Measurements from ENCODE around the gene DHDDS. TPM values are rescaled to one million over a fixed set of nuclear protein-coding genes. Genes with fewer than 3 reads are reported as not detected.

The DHDDS gene
- total RNA-seq, 1 donor from 2014 or later, result 37.2 TPM

DNA sequence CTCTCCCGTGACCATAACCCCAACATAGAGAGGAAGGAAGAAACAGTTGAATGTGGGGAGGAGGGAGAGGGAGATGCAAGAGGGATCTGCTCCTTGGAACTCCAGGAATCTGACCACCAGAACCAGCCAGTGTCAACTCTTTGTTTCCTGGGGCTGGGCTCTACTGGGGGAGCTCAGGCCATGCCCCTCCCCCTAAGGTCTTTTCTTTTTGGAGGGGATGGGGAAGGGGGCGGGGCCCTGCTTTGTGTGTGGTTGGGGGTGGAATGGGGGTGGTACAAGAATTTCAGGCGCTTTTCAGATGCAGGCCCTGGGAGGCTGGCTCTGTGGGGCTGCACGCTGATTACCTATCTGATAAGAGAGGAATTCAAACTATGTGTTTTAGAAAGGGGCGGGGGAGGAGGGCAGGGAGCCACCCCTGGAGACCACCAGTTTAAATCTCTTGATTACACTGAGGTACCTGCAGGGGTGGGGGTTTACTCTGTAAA, 13.2 kb upstream of the DHDDS start:
- TF ChIP-seq, protein P1, sequence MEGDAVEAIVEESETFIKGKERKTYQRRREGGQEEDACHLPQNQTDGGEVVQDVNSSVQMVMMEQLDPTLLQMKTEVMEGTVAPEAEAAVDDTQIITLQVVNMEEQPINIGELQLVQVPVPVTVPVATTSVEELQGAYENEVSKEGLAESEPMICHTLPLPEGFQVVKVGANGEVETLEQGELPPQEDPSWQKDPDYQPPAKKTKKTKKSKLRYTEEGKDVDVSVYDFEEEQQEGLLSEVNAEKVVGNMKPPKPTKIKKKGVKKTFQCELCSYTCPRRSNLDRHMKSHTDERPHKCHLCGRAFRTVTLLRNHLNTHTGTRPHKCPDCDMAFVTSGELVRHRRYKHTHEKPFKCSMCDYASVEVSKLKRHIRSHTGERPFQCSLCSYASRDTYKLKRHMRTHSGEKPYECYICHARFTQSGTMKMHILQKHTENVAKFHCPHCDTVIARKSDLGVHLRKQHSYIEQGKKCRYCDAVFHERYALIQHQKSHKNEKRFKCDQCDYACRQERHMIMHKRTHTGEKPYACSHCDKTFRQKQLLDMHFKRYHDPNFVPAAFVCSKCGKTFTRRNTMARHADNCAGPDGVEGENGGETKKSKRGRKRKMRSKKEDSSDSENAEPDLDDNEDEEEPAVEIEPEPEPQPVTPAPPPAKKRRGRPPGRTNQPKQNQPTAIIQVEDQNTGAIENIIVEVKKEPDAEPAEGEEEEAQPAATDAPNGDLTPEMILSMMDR (IDR thresholded peaks at IDR 0.05), result no peak
- H3K36me3 ChIP-seq, result no peaks in the 10 kb centered on the region
- no peaks in the 10 kb centered on the region for H3K9me3 ChIP-seq
- H3K27me3 ChIP-seq (ENCODE audit: low read depth), result peaks cover 34% of the 10 kb centered on the region
- ATAC-seq, result no peak
- no peak overlapping the region for H3K4me3 ChIP-seq
- no peak for DNase-seq
- no peaks in the 10 kb centered on the region for H3K4me1 ChIP-seq
- intact Hi-C loops (cut with DNase I), result no loop called here
- H3K27ac ChIP-seq, result no peak overlapping the region

DNA sequence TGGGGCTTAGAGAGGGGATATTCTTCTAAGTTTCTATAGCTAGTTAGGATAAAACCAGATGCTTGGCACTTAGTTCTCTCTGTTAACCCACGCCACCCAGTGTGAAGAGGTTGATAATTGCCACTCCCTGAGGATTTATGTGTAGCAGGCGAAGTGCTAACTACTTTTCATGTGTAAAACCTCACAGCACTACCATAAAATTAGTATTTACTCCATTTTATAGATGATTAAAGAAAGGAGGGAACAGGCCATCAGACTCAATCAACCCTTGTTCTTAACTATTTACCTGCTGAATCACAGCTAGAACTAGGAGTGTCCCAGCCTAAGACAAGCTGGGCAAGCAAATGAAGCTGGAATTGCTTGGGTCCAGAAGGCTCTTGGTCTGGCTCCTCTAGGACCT, 12.6 kb upstream of the DHDDS start:
- DNase-seq (no peak), ATAC-seq (no peak)
- no peaks in the 10 kb centered on the region for H3K9me3 ChIP-seq
- peaks cover 28% of the 10 kb centered on the region for H3K27me3 ChIP-seq (ENCODE audit: low read depth)
- intact Hi-C loops (cut with DNase I), result no loop called here
- H3K27ac ChIP-seq, result no peak overlapping the region
- TF ChIP-seq, protein P1 (IDR thresholded peaks at IDR 0.05), result no peak
- H3K36me3 ChIP-seq, result no peaks in the 10 kb centered on the region
- H3K4me3 ChIP-seq, result no peak overlapping the region
- no peaks in the 10 kb centered on the region for H3K4me1 ChIP-seq

DNA sequence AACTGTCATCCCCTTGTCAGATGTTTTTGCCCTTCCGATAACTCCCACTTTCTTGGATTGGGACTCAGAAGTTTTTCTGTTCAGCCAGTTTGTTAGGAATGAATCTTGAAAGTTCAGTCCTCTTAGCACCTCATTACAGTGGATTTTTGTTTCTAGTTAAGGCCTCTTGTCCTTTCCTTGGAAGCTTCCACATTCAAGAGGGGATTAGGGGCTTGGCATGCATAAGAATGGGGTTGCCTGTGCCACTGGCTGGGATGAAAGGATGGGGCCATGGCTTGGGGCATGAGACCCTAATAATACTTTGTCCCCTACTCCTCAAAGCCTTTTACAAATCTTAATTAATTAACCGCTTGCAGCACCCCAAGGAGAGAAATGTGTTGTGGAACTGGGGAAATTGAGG, 2.4 kb upstream of the DHDDS start:
- ATAC-seq (no peak), DNase-seq (no peak)
- TF ChIP-seq, protein P1 (IDR thresholded peaks at IDR 0.05), result no peak
- Histone ChIP-seq H3K27ac (no peak overlapping the region), H3K27me3 (ENCODE audit: low read depth) (peaks cover 6% of the 10 kb centered on the region), H3K4me3 (no peak overlapping the region), H3K36me3 (peaks cover 11% of the 10 kb centered on the region), H3K9me3 (no peaks in the 10 kb centered on the region), H3K4me1 (peaks cover 20% of the 10 kb centered on the region)
- intact Hi-C loops (cut with DNase I), result no loop called here

DNA sequence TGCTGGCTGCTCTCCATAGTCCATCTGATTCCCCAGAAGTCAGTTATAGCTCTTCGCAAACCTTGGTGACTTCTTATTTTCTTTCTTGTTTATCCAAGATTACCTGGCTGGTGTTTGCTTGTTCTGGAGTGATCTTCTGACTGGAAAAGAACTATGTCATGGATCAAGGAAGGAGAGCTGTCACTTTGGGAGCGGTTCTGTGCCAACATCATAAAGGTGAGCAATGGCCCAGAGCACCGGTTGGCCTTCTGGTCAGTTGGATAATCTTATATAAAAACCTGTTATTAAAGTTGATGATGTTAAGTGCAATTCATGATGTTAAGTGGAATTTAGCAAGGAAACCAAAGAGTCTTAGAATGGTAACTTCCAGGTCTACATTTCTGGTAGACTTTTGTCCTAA, 672 bp downstream of the DHDDS start:
- DNase-seq (no peak), ATAC-seq (no peak)
- H3K9me3 ChIP-seq, result no peaks in the 10 kb centered on the region
- peak overlapping the region; percentile 80 for H3K27ac ChIP-seq
- H3K4me3 ChIP-seq, result peak overlapping the region; percentile 80
- intact Hi-C loops (cut with DNase I), result no loop called here
- no peaks in the 10 kb centered on the region for H3K27me3 ChIP-seq (ENCODE audit: low read depth)
- H3K36me3 ChIP-seq, result peaks cover 42% of the 10 kb centered on the region
- TF ChIP-seq, protein P1 (IDR thresholded peaks at IDR 0.05), result no peak
- H3K4me1 ChIP-seq, result peaks cover 20% of the 10 kb centered on the region

DNA sequence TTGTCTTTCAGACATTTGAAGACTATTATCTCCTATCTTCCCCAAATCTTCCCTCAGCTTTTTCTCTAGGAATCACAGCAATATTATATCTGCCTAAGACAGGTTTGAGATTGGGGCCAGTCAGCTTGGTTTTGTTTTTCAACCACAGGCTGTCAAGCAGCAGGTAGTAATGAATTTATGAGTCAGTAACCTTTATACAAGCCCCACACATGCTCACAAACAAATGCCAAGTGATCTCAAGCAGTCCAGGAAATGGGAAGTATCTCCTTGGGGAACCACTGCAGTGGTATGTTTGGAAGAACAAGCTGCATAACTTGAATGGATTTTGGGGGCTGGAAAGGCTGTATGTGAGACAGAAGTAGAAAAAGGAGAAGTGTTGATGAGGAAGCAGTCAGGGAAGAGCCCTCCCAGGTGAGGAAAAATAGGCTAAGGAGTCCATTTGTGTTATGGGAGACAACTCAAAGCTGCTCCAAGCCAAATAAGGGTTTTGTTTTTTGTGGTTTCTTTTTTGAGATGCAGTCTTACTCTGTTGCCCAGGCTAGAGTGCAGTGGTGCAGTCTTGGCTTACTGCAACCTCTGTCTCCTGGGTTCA, 2.1 kb downstream of the DHDDS start:
- H3K4me3 ChIP-seq, result no peak overlapping the region
- no peak overlapping the region for H3K27ac ChIP-seq
- H3K4me1 ChIP-seq, result peaks cover 20% of the 10 kb centered on the region
- no peaks in the 10 kb centered on the region for H3K9me3 ChIP-seq
- TF ChIP-seq, protein P1 (IDR thresholded peaks at IDR 0.05), result no peak
- DNase-seq, result no peak
- peaks cover 57% of the 10 kb centered on the region for H3K36me3 ChIP-seq
- no peak for ATAC-seq
- intact Hi-C loops (cut with DNase I), result no loop called here
- H3K27me3 ChIP-seq (ENCODE audit: low read depth), result no peaks in the 10 kb centered on the region
